Activated naive CD8-positive, alpha-beta T cell treated with anti-CD3 and anti-CD28 coated beads, Interleukin-2, amount 50 U/mL, for 16 hours (primary cell): ENCODE results near the gene MAP3K2.

ENCODE experiments used
- DNase-seq: peaks from one replicate; pipeline ENCODE4 v3.0.0-alpha.2; 2020; ENCODE audit warnings: low read depth, low spot score

The MAP3K2 gene

DNA sequence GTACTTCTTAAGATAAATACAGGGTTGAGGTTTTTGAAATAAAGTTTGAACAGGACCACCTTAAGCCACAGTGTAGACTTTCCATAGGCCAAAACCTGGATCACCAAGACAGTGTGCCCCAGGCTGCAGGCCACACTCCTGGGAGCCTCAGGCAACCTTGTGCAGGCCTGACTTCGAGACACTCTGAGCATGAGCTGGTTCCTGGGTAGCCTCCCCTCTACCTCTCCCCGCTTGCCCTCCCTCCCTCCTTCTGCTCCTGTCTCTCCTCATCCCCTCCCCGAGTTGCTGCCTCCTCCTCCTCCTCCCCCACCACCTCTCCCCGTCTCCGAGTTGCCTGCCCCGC, 19.9 kb upstream of the MAP3K2 start:
- no peak for DNase-seq

DNA sequence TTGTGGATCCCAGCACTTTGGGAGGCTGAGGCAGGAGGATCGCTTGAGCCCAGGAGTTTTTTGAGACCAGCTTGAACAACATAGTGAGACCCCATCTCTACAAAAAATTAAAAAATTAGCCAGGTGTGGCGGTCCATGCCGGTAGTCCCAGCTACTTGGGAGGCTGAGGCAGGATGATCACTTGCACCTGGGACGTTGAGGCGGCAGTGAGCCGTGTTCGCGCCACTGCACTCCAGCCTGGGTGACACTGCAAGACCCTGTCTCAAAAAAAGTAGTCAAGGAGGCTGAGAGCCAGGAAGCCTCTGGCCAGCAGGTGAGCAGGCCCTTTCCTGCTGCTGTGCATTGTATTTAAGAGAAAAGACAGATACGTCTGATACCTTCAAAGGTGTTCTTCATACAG, 19.3 kb upstream of the MAP3K2 start:
- DNase-seq = no peak

DNA sequence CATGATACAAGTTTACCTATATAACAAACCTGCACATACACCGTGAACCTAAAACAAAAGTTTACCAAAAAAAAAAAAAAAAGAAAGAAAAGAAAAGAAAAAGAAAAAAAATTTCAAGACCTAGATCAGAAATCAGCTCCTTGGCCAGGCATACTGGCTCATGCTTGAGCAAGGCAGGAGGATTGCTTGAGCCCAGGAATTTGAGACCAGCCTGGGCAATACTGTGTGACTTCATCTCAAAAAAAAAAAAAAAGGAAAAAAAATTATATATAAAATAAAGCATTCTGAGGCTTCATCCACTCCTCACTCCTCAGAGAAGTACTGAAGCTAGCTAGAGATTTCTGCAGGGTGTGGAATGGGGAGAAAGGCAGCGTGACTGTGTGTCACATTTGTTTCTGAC, 18.7 kb upstream of the MAP3K2 start:
- DNase-seq = no peak

DNA sequence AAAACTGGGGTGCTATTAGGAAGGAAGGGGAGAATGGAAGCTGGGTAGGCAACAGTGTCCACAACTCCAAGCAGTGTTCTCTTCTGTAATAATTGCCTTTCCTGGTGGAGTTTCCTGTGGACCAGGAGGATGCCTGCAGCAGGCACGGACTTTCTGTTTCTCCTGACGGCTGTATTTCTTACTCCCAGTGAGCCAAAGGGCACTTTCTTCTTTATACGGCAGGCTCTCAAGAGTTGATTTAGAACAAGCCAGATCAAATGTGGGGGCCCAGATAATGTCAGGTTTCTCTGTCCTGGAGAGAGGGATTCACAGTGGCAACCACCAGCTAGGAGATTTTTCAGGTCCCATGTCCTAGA, 17.5 kb upstream of the MAP3K2 start:
- DNase-seq = no peak

DNA sequence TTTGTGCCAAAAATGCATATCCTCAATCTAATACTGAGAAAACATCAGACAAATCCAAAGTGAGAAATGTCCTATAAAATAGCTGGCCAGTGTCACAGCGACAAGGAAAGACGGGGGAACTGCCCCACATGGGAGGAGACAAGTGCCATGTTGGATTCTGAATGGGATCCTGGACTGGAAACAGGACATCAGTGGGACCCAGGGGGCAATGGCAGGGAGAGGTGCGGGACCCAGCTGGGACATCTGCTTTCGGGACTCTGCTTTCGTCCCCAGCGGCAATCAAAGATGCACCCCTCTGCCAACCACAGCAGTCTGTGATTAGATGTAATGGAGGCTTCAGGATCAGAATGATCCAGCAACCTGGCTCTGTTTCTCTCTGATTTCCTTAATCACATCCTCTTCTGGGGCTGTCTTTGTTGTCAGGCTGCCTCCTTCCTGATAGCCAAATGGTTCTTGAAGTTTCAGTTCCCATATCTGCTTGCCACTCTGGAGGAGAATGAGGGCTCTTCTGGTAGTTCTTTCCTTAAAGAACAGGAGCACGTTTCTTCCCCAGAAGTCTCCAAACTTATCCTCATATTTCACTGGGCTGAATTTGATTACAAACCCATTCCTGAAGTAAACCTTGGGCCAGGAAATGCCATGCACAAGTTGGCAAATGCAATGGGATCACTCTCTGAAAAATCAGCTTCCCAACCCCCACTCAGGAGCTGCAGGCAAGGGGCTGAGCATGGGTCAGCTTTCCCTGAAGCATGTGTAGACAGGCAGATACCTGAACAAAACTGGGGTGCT, 16.9 kb upstream of the MAP3K2 start:
- no peak for DNase-seq

DNA sequence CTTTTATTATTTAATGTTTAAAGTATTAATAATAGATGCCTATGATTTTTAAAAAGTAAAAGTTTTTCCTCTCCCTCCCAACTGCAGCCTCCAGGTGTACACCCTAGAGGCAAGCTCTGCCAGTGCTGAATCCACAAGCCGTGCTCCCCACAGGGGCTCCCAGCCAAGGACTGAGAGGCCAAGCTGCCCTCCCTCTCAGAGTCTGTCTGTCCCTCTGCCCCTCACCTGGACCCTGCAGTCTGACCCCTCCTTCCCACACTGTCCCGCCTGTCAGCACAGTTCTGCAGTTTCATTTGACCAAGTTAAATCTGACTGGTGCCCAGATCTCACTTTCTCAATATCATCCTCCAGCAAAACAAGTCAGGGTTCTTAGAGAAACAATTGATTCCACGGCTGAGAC, 15.7 kb upstream of the MAP3K2 start:
- no peak for DNase-seq

DNA sequence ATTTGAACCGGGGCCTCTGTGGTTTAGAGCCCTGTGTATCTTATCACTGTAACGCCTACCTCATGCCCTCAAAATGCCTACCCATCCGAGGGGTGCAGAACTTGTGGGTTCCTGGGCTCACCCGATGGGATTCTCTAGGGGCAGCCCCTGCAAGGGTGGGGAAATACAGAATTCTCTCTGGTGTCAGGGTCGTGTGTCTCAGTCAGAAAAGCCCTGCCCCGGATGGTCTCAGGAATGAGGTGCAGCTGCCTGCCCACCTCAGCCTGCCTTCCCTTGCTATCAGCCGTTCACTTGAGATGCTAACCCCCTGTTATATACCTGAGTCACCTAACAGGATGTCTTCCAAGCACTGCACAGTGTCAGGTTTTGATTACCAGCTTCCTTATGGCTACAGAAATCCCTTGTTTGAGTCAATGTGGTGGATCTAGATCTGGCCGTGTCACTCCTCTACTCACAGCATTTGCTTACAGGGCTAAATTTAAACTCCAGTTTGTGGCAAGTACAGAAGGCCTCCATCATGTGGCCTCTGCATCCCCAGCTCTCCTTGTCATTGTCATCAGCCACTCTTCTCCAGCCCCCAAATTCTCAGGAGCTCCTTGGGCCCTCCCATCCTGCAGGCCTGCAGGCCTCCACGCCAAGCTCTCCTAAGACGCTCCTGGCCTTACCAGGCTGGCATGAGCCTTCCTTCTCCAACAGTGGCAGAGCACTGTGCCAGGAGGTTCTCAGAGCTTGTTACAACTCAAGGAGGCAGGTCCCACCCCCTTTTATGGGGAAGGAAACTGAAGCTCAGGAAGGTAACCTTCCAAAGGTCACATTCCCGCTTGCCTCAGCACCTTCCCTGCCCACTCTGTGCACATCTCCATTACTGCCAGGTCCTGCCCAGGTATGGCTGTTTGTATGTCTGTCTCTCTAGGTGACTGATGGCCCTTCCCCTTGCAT, 14.3 kb upstream of the MAP3K2 start:
- DNase-seq = no peak

DNA sequence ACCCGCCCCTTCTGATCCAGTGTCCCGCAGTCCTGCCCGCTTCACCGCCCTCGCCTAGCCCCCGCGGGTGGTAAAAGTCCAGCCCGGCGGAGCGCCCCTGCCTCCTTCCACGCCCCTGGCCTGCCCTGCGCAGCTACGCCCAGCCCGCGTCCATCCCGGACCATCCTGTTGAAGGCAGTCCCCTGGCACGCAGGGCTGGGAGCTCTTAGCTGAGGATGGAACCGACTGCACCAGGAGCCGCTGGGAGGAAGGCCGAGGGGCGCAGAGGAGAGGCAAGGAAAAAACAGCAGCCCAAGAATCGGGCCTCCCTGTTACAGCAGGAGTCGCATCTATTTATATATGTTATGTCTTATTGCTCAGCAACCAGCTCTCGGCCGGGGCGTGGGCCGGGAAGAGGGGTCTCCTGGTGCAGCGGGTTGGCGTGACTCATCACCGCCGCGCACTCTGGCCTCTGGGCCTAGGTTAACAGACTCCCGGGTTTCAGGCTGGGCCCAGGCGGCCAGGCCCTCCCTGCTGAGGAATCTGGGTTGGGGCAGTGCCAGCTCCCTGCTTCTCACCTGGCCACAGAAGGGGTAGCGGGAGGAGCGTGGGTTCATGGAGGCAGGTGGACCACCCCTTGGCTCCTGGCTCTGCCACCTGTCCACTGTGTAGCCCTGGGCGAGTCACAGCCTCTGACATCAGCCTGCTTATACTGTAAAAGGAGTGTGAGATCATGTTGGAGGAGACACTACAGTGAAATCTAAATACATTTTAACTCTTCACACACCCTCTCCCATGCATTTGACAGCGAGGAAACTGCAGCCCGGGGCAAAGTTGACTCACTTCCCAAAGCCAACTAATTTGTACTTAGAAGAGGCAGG, 13.4 kb upstream of the MAP3K2 start:
- DNase-seq = no peak

DNA sequence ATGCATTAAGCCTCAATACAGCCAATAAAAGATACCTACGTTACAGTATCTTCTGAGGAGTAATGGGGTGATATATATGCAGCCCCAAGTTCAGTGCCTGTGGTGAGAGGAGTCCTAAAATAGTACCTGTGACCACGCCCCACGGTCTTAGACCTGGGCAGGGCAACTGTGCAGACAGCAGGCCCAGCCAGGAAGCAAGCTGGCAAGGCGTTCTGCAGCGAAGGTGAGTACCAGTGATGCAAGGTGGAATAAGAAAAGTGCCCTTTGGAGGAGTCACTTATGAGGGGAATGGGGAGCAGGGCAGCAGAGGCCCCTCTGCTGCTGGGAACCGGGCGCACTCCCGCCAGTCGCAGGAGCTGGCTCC, 12.7 kb upstream of the MAP3K2 start:
- no peak for DNase-seq

DNA sequence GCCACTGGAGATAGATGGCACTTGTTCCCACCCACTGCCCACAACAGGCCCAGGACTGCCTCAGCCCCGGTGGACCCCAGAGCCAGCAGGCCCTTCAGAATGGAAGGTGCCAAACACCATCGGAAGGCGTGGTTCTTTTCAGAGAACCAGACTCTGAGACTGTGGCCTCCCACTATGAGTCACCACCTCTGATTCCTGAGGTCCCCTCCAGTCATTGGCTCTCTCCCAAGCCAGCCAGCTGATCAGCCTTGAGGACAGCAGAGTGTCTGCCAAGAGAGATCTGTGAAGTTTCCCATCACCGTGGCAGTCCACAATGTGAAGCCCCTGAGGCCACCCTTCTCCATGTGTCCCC, 10.4 kb upstream of the MAP3K2 start:
- DNase-seq = no peak

DNA sequence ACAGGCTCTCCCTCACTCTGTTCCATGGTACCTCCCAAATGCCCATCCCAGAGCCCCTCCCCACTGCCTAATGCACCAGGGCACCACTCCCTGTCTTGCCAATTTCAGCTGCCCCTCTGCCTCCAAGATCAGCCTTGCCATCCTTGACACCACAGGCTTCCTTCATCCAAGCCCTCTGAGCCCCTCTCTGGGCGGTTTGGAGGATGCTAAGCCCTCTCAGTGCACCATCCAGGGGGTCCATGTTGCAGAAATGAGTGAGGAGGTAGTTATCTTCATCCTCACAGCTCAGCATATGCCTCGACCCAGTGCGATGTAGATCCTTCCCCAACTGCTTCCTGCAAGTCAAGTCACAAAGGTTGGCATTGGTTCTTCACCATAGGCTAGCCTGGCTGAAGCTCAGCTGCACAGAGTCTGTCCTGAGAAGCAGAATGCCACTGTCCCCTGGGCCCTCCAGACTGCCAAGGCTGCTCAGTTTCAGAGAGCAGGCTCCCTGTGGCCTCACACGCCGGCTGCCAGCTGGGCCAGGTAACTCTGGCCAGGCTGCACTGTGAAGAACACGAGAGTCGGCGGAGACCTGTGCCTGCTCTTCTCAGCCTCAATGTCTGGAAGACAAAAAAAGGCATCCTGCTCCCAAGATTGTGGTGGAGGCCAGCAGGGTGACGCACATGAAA, 9.9 kb upstream of the MAP3K2 start:
- DNase-seq = no peak

DNA sequence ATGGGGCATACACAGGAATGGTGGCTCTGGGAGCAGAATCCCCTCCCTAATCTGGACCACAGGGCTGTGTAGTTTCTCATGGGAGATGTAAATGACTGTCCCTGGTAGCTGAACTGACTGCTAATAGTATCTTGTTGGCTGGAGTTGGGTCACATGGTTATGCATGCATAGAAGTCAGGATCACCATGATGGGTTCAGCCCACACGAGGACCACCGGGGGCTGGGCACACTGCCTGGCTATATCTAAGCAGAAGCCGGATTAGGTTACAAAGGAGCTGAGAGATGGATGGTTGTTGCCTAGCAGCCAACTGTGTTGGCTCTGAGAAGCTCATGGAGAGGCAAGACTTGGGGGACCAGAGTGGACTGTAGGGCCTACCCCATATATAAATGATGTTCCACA, 6.7 kb upstream of the MAP3K2 start:
- no peak for DNase-seq

DNA sequence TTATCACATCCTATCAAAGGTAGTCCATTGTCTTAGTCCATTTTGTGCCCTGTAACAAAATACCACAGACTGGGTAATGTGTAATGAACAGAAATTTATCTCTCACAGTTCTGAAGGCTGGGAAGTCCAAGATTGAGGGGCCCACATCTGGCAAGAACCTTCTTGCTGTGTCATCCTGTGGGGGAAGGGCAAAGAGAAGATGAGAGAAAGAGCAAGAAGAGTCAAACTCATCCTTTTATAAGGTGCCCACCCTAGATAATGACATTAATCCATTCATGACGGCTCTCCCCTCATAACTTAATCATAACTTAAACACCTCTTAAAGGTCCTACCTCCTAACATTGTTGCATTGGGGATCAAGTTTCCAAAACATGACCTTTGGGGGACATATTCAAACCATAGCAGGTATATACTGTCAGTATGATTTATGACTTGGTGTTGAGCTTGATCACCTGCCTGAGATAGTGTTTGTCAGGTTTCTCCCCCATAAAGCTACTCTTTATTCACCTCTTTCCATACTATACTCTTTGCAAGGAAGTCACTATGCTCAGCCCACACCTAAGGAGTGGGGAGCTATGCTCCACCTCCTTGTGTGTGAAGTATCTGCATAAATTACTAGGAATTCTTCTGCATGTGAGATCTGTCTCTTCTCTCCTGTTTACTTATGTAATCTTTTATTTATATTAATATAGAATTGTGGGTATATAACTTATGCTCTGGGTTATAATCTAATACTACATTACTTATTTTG, 5.2 kb upstream of the MAP3K2 start:
- DNase-seq = no peak

DNA sequence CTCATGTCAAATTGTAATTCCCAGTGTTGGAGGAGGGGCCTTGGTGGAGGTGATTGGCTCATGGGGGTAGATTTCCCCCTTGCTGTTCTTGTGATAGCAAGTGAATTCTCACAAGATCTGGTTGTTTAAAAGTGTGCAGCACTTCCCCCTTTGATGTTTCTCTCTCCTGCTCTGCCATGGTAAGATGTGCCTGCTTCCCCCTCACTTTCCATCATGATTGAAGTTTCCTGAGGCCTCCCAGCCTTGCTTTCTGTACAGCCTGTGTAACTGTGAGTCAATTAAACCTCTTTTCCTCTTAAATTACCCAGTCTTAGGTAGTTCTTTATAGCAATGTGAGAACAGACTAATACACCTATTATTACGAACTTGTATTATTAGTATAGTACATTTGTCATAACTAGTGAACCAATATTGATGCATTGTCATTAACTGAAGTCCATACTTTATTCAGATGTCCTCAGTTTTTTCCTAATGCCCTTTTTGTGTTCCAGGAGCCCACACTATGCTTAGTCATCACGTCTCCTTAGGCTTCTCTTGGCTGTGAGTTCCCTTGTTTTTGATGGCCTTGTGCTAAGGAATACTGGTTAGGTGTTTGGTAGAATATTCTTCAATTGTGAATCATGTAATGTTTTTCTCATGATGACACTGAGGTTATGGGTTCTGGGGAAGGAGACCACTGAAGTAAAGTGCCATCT, 4.5 kb upstream of the MAP3K2 start:
- no peak for DNase-seq

DNA sequence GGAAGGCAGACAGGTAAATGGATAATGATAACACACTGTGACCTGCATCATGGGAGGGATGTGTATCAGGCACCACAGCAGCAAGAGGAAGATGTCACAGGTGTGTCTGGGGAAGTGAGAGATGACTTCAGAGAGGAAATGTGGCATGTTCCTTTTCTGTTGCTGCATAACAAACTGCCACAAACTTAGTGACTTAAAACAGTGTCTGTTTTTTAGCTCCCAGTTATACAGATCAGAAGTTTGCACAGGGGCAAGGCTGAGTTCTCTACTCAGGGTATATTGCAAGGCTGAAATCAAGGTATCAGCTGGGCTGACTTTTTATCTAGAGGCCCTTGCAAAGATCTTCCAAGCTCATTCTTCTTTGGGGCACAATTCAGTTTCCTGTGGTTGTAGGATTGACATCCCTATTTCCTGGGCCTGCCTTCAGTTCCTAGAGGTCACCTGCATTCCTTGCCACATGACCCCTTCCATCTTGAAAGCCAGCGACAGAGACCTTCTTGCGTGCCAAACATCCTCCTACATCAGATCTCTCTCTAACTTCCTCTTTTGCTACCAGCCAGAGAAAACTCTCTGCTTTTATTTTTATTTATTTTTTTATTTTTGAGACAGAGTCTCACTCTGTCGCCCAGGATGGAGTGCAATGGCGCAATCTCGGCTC, 2.1 kb upstream of the MAP3K2 start:
- no peak for DNase-seq

DNA sequence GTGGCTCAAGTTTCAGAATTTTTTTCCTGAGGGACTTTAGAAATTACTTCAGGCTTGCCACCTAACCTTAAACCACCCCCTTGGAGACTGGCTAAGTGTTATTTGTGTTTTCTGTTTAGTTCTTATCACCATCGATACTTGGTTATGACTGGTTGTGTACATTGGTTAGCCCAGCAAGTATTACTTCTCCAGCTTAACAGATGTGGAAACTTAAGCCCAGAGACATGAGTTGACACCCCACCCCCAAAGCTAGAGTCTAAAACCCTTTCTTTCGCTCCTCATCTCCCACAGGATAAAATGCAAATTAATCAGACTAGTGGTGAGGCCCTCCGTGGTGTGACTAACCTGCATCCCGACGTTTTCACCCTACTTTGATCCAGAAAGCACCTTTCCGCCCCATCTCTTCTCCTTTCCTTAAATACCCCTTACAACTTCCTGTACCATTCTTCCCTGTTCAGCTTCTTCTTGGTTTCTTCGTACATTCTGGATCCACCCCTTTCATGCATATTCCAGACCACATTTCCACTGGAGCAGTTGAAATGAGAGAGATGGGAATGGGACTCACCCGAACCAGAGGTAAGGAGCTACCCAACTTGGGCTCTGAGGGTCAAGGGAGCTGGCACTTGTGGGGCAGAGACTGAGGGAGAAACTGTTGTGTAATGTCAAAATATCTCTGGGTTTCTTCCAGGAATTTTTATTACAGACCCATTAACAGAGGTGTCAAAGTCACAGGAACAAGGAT, 819 bp upstream of the MAP3K2 start:
- DNase-seq = no peak

DNA sequence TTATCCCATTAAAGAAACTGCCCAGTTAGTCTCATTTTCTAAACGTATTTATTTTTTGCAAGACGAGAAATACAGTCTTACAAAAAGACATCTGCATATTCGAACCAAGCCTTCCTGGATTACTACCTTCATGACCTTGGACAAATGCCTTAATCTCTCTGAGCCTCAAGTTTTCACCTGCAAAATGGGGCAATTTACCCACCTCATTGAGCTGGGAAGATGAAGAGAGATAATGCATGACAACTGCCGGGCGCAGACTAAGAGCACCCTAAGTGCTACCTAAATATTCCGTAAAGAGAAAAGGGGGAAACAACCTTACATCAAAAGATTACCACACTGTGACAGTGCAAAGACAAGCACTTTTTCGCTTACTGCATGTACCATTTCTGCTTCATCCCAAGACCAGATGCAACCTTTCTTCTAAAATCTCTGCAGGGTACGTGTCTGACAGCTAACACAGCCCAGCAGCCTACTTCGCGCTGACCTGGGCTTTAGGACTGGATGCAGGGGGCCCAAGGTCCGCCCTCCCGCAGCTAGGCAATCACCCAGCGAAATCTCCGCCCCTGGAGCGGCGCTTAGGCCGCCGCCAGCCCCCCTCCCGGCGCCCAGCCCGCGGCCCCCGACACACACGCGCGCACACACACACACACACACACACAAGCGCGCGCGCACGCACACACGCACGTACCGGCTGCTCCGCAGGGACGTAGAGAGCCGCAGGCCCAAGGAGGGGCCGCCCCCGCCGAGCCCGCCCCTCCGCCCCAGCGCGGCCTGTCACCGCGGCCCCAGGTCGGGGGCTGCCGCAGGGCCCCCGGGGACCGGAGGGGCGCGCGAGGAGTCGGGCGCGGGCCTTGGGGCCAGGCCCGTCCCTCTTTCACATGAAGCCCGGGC, 766 bp downstream of the MAP3K2 start:
- DNase-seq = peak; percentile 38

DNA sequence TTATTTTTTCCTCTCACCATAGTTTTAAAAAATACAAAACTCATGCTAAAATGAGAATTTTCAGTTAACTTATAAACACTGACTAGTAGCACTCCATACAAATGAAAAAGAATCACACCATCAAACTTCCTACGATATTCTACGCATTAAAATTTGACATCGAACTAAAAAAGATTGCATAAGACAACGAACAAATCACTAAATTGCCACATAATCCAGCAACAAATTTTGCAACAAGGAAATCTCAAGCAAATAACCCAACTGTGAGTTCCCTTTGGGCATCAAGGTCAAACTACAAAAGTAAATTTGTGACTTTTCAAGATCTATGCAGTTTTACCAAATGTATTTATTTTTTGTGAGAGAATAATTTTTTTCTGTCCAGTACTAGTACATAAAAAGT, 1.5 kb downstream of the MAP3K2 start:
- DNase-seq = no peak
